GM12878 (cell line): ENCODE results near the gene RBM8A. TPM values are rescaled to one million over a fixed set of nuclear protein-coding genes. Genes with fewer than 3 reads are reported as not detected.
A peak's percentile ranks its signal among the peaks of the same experiment; 100 is the strongest.

Source experiments
- BACH1 ChIP-seq: fragments of 450-650 bp; IDR thresholded peaks from 2 replicates; pipeline ENCODE4 v1.6.1; 2017; ENCODE audit warnings: mild to moderate bottlenecking, borderline replicate concordance
- CREM ChIP-seq: IDR thresholded peaks from 2 replicates; pipeline ENCODE4 v1.6.1; 2014; ENCODE audit warnings: antibody characterized with exemption, low read depth
- E2F8 ChIP-seq: fragments of 450-650 bp; IDR thresholded peaks from 2 replicates; pipeline ENCODE4 v1.6.1; 2018; ENCODE audit warnings: mild to moderate bottlenecking, low read depth, moderate library complexity; ENCODE audit not compliant: partially characterized antibody
- FOXM1 ChIP-seq: IDR thresholded peaks from 2 replicates; pipeline ENCODE4 v1.6.1; 2012; ENCODE audit warnings: low read depth, mild to moderate bottlenecking, inconsistent platforms, low read length, moderate library complexity
- IKZF1 ChIP-seq: fragments of 450-650 bp; conservative IDR thresholded peaks from 2 replicates; pipeline ENCODE4 v1.6.1; 2017; ENCODE audit warnings: antibody characterized with exemption, mild to moderate bottlenecking
- NR2C1 ChIP-seq: fragments of 450-650 bp; IDR thresholded peaks from 2 replicates; pipeline ENCODE4 v1.6.1; 2017; ENCODE audit warnings: antibody characterized with exemption, mild to moderate bottlenecking, moderate library complexity
- NR2C2 ChIP-seq: IDR thresholded peaks from 2 replicates; pipeline ENCODE4 v1.6.1; 2011; ENCODE audit warnings: borderline replicate concordance, low read depth; ENCODE audit not compliant: control insufficient read depth, insufficient read length
- SIX5 ChIP-seq: IDR thresholded peaks from 2 replicates; pipeline ENCODE4 v1.6.1; 2011; ENCODE audit warnings: mild to moderate bottlenecking, low read depth, low read length, moderate library complexity; ENCODE audit not compliant: severe bottlenecking
- TAF1 ChIP-seq: IDR thresholded peaks from 2 replicates; pipeline ENCODE4 v1.6.1; 2011; ENCODE audit warnings: mild to moderate bottlenecking, low read depth, low read length, borderline replicate concordance
- TCF12 ChIP-seq: IDR thresholded peaks from 2 replicates; pipeline ENCODE4 v1.6.1; 2011; ENCODE audit warnings: low read depth, mild to moderate bottlenecking, low read length
- TCF3 ChIP-seq: IDR thresholded peaks from 2 replicates; pipeline ENCODE4 v1.6.1; 2012; ENCODE audit warnings: low read depth, mild to moderate bottlenecking, low read length, borderline replicate concordance; ENCODE audit not compliant: insufficient read depth
- TCF7 ChIP-seq: IDR thresholded peaks from 2 replicates; pipeline ENCODE4 v1.6.1; 2014; ENCODE audit warnings: antibody characterized with exemption, borderline replicate concordance
- polyA plus RNA-seq, 11 experiments: library from polyadenylated mRNA; depleted of rRNA in 4 of 11; unstranded in 6 of 11; stranded (reverse) in 5 of 11; fragments of >200 nt; fragmentation: Nextera tagmentation in 4 of 11; fragmentation: Illumina TruSeq in 1 of 11; extraction: Ambion mirVana in 4 of 11; extraction: Trizol in 1 of 11; gene quantifications; 1 replicate in 1 of 11; 2 replicates in 10 of 11; pipeline versions ENCODE4 v1.2.1 to v1.2.3, GENCODE V29; 2011 to 2016; ENCODE audit warnings: inconsistent platforms in 2 of 11, missing spikeins in 2 of 11, low read depth in 1 of 11
- total RNA-seq, 4 experiments: library from RNA; depleted of rRNA in 3 of 4; stranded (reverse); fragments of >200 nt in 3 of 4; fragmentation: Illumina TruSeq in 1 of 4; extraction: Trizol in 1 of 4; gene quantifications; 2 replicates each; pipeline versions ENCODE4 v1.2.1 to v1.2.3, GENCODE V29; 2013 to 2021
- TF ChIP-seq, protein P1 (sequence below): fragments of 450-650 bp; IDR thresholded peaks from 2 replicates; pipeline ENCODE4 v1.6.1; 2016; ENCODE audit warnings: mild to moderate bottlenecking, moderate library complexity, borderline replicate concordance
- TF ChIP-seq, protein P2 (sequence below): fragments of 450-650 bp; formaldehyde crosslinking; IDR thresholded peaks from 2 replicates; pipeline ENCODE4 v1.5.0; 2022; ENCODE audit warnings: mild to moderate bottlenecking, missing genetic modification characterization
- TF ChIP-seq, protein P3 (sequence below): IDR thresholded peaks from 2 replicates; pipeline ENCODE4 v1.6.1; 2011; ENCODE audit warnings: borderline replicate concordance, low read depth, mild to moderate bottlenecking, moderate library complexity, mixed read lengths, low read length; ENCODE audit not compliant: insufficient read depth; ENCODE audit errors: extremely low read length

RBM8A gene
- total and polyA plus RNA-seq, 10 of the 15 experiments (the other 5 are each of a cell fraction or from before 2014, with no cell fraction given) = 110 to 1,248 (median 248) TPM

DNA sequence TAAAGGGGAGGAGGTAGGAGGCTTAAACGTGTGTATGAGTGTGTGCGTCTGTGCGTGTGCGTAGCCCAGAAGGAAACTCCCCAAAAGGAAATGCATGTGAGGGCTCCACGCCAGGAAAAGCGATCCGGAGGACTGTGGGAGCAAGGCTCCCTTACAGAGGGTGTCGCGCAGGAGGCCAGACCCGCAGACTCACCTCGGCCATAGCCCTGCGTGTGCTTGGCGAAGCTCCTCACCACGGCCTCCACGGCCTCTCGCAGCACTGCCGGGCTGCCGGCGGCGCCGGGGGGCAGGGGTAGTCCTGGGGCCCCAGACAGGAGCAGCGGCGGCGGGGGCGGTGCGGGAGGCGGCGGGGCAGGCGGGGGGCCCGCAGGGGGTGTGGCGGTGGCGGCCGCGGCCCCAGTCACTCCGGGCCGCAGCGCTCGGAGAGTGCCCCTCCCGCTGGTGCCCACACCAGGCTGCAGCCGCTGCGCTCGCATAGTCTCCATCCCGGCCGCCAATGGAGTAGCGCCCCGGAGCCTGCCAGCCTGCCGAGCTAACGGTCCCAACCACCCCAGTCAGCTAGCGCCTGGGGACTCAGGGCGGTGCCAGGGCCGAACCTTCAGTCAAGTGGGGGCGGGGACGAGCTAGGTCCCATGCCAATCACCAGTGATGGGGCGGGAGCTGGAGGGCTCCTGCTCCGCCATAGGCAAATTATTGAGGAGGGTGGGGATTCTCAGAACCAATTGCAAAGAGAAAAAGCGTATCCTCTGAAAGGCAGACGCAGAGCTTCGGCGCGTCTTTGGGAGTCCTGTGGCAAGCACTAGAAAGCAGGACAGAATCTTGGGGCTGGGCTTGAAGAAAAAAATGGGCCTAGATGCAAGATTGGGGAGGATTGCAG is 30.4 kb upstream of the RBM8A start, which contains the start of gene LIX1L (continued):
- no peak for TF ChIP-seq E2F8
- no peak for TF ChIP-seq CREM
- no peak for TF ChIP-seq TCF7
- TF ChIP-seq FOXM1 = no peak
- TF ChIP-seq NR2C2 = no peak
- TF ChIP-seq, protein P1, sequence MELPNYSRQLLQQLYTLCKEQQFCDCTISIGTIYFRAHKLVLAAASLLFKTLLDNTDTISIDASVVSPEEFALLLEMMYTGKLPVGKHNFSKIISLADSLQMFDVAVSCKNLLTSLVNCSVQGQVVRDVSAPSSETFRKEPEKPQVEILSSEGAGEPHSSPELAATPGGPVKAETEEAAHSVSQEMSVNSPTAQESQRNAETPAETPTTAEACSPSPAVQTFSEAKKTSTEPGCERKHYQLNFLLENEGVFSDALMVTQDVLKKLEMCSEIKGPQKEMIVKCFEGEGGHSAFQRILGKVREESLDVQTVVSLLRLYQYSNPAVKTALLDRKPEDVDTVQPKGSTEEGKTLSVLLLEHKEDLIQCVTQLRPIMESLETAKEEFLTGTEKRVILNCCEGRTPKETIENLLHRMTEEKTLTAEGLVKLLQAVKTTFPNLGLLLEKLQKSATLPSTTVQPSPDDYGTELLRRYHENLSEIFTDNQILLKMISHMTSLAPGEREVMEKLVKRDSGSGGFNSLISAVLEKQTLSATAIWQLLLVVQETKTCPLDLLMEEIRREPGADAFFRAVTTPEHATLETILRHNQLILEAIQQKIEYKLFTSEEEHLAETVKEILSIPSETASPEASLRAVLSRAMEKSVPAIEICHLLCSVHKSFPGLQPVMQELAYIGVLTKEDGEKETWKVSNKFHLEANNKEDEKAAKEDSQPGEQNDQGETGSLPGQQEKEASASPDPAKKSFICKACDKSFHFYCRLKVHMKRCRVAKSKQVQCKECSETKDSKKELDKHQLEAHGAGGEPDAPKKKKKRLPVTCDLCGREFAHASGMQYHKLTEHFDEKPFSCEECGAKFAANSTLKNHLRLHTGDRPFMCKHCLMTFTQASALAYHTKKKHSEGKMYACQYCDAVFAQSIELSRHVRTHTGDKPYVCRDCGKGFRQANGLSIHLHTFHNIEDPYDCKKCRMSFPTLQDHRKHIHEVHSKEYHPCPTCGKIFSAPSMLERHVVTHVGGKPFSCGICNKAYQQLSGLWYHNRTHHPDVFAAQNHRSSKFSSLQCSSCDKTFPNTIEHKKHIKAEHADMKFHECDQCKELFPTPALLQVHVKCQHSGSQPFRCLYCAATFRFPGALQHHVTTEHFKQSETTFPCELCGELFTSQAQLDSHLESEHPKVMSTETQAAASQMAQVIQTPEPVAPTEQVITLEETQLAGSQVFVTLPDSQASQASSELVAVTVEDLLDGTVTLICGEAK = no peak
- 0 out of 2 replicates have a peak, but pooled peaks have one; percentile 19 for TF ChIP-seq TCF12
- no peak for TF ChIP-seq SIX5
- no peak for TF ChIP-seq TCF3
- TF ChIP-seq, protein P2, sequence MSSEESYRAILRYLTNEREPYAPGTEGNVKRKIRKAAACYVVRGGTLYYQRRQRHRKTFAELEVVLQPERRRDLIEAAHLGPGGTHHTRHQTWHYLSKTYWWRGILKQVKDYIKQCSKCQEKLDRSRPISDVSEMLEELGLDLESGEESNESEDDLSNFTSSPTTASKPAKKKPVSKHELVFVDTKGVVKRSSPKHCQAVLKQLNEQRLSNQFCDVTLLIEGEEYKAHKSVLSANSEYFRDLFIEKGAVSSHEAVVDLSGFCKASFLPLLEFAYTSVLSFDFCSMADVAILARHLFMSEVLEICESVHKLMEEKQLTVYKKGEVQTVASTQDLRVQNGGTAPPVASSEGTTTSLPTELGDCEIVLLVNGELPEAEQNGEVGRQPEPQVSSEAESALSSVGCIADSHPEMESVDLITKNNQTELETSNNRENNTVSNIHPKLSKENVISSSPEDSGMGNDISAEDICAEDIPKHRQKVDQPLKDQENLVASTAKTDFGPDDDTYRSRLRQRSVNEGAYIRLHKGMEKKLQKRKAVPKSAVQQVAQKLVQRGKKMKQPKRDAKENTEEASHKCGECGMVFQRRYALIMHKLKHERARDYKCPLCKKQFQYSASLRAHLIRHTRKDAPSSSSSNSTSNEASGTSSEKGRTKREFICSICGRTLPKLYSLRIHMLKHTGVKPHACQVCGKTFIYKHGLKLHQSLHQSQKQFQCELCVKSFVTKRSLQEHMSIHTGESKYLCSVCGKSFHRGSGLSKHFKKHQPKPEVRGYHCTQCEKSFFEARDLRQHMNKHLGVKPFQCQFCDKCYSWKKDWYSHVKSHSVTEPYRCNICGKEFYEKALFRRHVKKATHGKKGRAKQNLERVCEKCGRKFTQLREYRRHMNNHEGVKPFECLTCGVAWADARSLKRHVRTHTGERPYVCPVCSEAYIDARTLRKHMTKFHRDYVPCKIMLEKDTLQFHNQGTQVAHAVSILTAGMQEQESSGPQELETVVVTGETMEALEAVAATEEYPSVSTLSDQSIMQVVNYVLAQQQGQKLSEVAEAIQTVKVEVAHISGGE (CRISPR knock-in tag) = no peak
- TF ChIP-seq, protein P3, sequence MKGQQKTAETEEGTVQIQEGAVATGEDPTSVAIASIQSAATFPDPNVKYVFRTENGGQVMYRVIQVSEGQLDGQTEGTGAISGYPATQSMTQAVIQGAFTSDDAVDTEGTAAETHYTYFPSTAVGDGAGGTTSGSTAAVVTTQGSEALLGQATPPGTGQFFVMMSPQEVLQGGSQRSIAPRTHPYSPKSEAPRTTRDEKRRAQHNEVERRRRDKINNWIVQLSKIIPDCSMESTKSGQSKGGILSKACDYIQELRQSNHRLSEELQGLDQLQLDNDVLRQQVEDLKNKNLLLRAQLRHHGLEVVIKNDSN = no peak
- TF ChIP-seq TAF1 = no peak
- TF ChIP-seq NR2C1 = no peak
- peak; percentile 73 for TF ChIP-seq IKZF1
- TF ChIP-seq BACH1 = peak; percentile 56; the same call in 1 of the 2 replicates
